ENCODE measurements around the gene PEG3. TPM values are rescaled to one million over a fixed set of nuclear protein-coding genes. Genes with fewer than 3 reads are reported as not detected.

PEG3 gene
- total and polyA plus RNA-seq, 2 experiments from 2014 or later, result not detected

GRCh38 chr19:56814656-56815055 lies 25.9 kb downstream of the PEG3 start:
- no peaks in the 10 kb centered on the region for H4K20me1 ChIP-seq (ENCODE audit: insufficient read depth, poor library complexity, severe bottlenecking)
- TF ChIP-seq EZH2phosphoT487 (IDR thresholded peaks at IDR 0.05; ENCODE audit: low read depth, severe bottlenecking, unreplicated experiment) (no peak), EZH2 (IDR thresholded peaks at IDR 0.05; ENCODE audit: borderline replicate concordance) (no peak), CTCF (IDR thresholded peaks at IDR 0.05; ENCODE audit: poor library complexity) (no peak)
- no peaks in the 10 kb centered on the region for H3K79me2 ChIP-seq
- H2AFZ ChIP-seq, result no peak overlapping the region
- H3K9me2 ChIP-seq (replicated peaks; ENCODE audit: insufficient read depth), result no peaks in the 10 kb centered on the region
- DNase-seq (ENCODE audit: low spot score), result no peak
- H3K27ac ChIP-seq, result no peak overlapping the region
- no peaks in the 10 kb centered on the region for H3K27me3 ChIP-seq
- 54% methylated on average over 7 of the region's 7 CpGs for WGBS (ENCODE audit: low lambda C conversion rate, missing lambda C conversion rate)
- no peaks in the 10 kb centered on the region for H3K36me3 ChIP-seq (replicated peaks; ENCODE audit: insufficient read depth, low read depth)
- no peak overlapping the region for H3K4me2 ChIP-seq
- no peaks in the 10 kb centered on the region for H3K9me3 ChIP-seq (ENCODE audit: low read depth)
- no peaks in the 10 kb centered on the region for H3K4me1 ChIP-seq (ENCODE audit: insufficient read depth)
- no peak overlapping the region for H3K4me3 ChIP-seq

- H4K20me1 ChIP-seq (ENCODE audit: insufficient read depth, poor library complexity, severe bottlenecking), result no peaks in the 10 kb centered on the region
- no peak for DNase-seq (ENCODE audit: low spot score)
- no peak for TF ChIP-seq CTCF (IDR thresholded peaks at IDR 0.05; ENCODE audit: poor library complexity)
- no peak for TF ChIP-seq EZH2phosphoT487 (IDR thresholded peaks at IDR 0.05; ENCODE audit: low read depth, severe bottlenecking, unreplicated experiment)
- no peak for TF ChIP-seq EZH2 (IDR thresholded peaks at IDR 0.05; ENCODE audit: borderline replicate concordance)
Observed at GRCh38 chr19:56813531-56813930, 27.0 kb downstream of the PEG3 start.

GRCh38 chr19:56811480-56811879 lies 29.0 kb downstream of the PEG3 start:
- Histone ChIP-seq H3K27me3 (no peaks in the 10 kb centered on the region), H3K4me1 (ENCODE audit: insufficient read depth) (no peaks in the 10 kb centered on the region), H3K4me2 (no peak overlapping the region), H2AFZ (no peak overlapping the region), H3K9me2 (replicated peaks; ENCODE audit: insufficient read depth) (no peaks in the 10 kb centered on the region), H4K20me1 (ENCODE audit: insufficient read depth, poor library complexity, severe bottlenecking) (no peaks in the 10 kb centered on the region), H3K36me3 (replicated peaks; ENCODE audit: insufficient read depth, low read depth) (no peaks in the 10 kb centered on the region), H3K4me3 (no peak overlapping the region), H3K9me3 (ENCODE audit: low read depth) (no peaks in the 10 kb centered on the region), H3K79me2 (no peaks in the 10 kb centered on the region), H3K27ac (no peak overlapping the region)
- DNase-seq (ENCODE audit: low spot score), result no peak
- TF ChIP-seq CTCF (IDR thresholded peaks at IDR 0.05; ENCODE audit: poor library complexity) (no peak), EZH2 (IDR thresholded peaks at IDR 0.05; ENCODE audit: borderline replicate concordance) (no peak)
- 80% methylated on average over 6 of the region's 6 CpGs for WGBS (ENCODE audit: low lambda C conversion rate, missing lambda C conversion rate)

More at GRCh38 chr19:56813531-56813930, 27.0 kb downstream of the PEG3 start:
- Histone ChIP-seq H3K4me1 (ENCODE audit: insufficient read depth) (no peaks in the 10 kb centered on the region), H3K4me3 (no peak overlapping the region), H3K27me3 (no peaks in the 10 kb centered on the region), H2AFZ (no peak overlapping the region), H3K36me3 (replicated peaks; ENCODE audit: insufficient read depth, low read depth) (no peaks in the 10 kb centered on the region), H3K4me2 (no peak overlapping the region), H3K9me3 (ENCODE audit: low read depth) (no peaks in the 10 kb centered on the region), H3K27ac (no peak overlapping the region), H3K79me2 (no peaks in the 10 kb centered on the region), H3K9me2 (replicated peaks; ENCODE audit: insufficient read depth) (no peaks in the 10 kb centered on the region)
- WGBS (ENCODE audit: low lambda C conversion rate, missing lambda C conversion rate), result 64% methylated on average over 5 of the region's 5 CpGs

- DNase-seq (ENCODE audit: low spot score), result no peak
- no peaks in the 10 kb centered on the region for H3K4me1 ChIP-seq (ENCODE audit: insufficient read depth)
- no peak overlapping the region for H2AFZ ChIP-seq
- H3K36me3 ChIP-seq (replicated peaks; ENCODE audit: insufficient read depth, low read depth), result no peaks in the 10 kb centered on the region
- TF ChIP-seq EZH2 (IDR thresholded peaks at IDR 0.05; ENCODE audit: borderline replicate concordance) (no peak), EZH2phosphoT487 (IDR thresholded peaks at IDR 0.05; ENCODE audit: low read depth, severe bottlenecking, unreplicated experiment) (no peak)
- no peaks in the 10 kb centered on the region for H3K9me3 ChIP-seq (ENCODE audit: low read depth)
- WGBS (ENCODE audit: low lambda C conversion rate, missing lambda C conversion rate), result 78% methylated on average over 1 of the region's 1 CpG
- H3K4me2 ChIP-seq, result no peak overlapping the region
- no peaks in the 10 kb centered on the region for H3K9me2 ChIP-seq (replicated peaks; ENCODE audit: insufficient read depth)
- no peaks in the 10 kb centered on the region for H4K20me1 ChIP-seq (ENCODE audit: insufficient read depth, poor library complexity, severe bottlenecking)
- H3K4me3 ChIP-seq, result no peak overlapping the region
- no peaks in the 10 kb centered on the region for H3K79me2 ChIP-seq
- H3K27ac ChIP-seq, result no peak overlapping the region
- no peaks in the 10 kb centered on the region for H3K27me3 ChIP-seq
Observed at GRCh38 chr19:56810260-56810659, 30.3 kb downstream of the PEG3 start.
